NCI-H146 treated with DMSO at 0.1 percent for 48 hours (cell line): Measurements from ENCODE around the gene KDM4B.
"Not testable (repeated sequence)": the region's sequence is repeated elsewhere in the genome, so short reads cannot be mapped to it uniquely, and the experiment has no call there.

ENCODE experiments used
- DNase-seq: peaks from one replicate; lab custom pipeline; 2025; ENCODE audit not compliant: unreplicated experiment; lab: John Stamatoyannopoulos, UW

Gene KDM4B

DNA sequence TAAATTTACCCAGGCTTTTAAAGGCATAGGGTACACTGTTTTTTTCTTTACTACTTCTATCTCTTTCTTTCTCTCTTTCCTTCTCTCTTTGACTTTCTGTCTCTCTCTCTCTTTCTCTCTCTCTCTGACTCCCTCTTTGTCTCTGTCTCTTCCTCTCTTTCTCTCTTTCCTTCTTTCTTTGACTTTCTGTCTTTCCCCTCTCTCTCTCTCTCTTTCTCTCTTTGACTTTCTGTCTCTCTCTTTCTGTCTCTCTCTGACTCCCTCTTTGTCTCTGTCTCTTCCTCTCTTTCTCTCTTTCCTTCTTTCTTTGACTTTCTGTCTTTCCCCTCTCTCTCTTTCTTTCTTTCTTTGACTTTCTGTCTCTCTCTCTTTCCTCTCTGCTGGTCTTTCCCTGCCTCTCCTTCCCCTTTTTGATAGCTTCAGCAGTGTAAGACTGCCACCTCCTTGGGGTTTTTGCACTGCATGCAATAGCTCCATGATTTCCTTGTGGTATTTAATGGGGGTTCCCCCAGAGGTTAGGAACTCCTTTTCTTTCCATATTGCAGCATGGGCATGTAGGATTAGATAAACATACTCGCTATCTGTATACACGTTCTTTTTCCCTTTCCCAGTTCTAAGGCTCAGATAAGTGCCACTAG is 191.4 kb downstream of the KDM4B start:
- not testable (repeated sequence) for DNase-seq

GRCh38 chr19:5164845-5165696 is 196.2 kb downstream of the KDM4B start:
- not testable (repeated sequence) for DNase-seq

DNA sequence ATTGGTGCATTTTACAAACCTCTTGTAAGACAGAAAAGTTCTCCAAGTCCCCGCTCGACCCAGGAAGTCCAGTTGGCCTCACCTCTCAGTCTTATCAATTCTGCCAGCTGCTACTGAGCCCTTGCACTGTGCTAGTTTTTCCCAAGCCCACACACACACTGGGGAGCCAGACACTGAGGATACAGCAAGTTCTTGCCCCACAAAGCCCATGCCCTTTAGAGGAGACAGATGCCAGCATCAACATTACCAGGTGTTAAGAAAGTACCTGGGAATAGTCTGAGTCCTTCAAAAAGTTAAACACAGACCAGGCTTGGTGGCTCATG is 196.7 kb downstream of the KDM4B start:
- DNase-seq, result no peak

DNA sequence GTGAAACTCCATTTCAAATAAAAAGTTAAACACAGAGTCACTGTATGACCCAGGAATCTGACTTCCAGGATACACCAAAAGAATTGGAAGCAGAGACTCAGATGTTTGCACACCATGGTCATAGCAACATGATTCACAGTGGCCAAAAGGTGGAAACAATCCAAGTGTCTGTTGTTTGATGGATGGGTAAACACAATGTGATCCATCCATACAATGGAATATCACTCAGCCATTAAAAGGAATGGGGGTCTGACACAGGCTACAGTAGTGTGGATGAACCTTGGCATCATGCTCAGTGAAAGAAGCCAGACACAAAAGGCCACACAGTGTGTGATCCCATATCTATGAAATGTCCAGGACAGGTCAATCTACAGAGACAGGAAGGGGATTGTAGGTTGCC is 197.3 kb downstream of the KDM4B start:
- DNase-seq, result no peak

DNA sequence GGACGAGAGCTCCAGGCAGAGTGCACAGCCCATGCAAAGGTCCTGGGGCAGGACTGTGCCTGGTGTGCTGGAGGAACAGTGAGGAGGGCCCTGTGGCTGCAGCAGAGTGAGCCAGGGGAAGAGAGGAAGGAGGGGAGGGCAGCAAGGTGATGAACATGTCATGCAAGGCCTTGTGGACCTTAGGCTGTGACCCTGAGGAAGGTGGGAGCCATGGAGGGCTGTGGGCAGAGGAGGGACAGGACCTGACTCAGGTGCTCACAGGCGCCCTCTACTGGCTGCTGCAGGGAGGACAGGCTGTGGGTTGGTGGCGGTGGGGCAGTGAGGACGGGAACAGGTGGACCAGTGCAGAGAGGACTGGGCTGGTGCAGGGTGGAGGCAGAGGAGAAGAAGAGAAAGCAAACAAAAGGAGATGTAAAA is 201.4 kb downstream of the KDM4B start:
- no peak for DNase-seq

DNA sequence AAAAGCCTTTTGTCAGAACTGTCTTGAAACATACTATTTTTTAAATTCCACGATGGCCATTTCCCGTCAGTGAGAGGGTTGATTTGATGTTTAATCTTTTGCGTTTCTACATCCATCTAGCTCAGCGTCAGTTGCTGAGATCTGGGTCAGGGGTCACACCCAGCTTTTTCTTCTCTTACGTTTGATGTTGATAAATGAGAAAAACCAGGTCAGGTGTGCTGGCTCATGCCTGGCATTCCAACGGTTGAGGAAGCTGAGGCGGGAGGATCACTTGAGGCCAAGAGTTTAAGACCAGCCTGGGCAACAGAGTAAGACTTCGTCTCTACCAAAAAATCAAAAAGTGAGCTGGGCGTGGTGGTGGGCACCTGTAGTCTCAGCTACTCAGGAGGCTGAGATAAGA is 202.8 kb downstream of the KDM4B start:
- DNase-seq, result no peak

- DNase-seq, result no peak
Observed at GRCh38 chr19:5172859-5173630, 204.1 kb downstream of the KDM4B start.

GRCh38 chr19:5173993-5174392 is 205.1 kb downstream of the KDM4B start:
- no peak for DNase-seq

DNA sequence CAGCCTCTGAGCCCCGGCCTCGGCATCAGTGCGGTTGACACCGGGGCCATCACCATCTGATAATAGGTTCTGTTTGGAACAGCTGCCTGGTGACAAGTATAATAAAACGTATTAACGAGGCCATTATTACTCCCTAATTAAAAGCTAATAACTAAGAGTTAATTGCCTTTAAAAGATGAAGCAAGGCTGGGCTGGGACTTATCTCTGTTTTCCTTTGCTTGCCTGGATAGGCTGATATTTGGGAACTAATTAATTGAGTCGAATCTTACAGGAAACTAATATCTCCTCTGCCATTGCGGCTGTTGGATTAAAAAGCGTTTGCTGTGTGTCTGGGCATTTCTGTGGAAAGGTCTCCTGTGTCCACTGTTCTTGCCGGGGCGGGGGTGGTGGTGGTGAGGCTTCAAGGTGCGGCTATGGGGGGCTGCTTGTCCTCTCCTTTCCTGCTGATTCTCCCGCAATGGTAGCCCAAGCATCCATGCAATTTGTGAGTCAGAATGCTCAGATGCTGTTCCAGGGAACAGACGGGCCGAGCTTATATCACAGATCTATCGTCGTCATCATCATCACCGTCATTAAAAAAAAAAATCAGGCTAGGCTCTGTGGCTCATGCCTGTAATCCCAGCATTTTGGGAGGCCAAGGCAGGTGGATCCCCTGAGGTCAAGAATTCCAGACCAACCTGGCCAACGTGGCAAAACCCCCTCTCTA is 209.0 kb downstream of the KDM4B start:
- DNase-seq, result no peak

- DNase-seq, result no peak
Observed at GRCh38 chr19:5178841-5179240, 209.9 kb downstream of the KDM4B start.

GRCh38 chr19:5179256-5179655 is 210.3 kb downstream of the KDM4B start:
- DNase-seq, result no peak

DNA sequence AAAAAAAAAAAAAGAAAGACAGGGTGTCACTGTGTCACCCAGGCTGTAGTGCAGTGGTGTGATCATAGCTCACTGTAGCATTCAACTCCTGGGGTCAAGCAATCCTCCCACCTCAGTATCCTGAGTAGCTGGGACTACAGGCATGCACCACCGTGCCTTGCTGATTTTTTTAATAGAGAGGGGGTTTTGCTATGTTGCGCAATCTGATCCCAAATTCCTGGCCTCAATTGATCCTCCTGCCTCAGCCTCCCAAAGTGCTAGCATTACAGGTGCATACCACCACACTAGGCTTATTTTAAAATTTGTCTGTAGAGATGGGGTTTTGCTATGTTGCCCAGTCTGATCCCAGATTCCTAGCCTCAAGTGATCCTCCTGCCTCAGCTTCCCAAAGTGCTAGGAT is 212.4 kb downstream of the KDM4B start:
- no peak for DNase-seq

DNA sequence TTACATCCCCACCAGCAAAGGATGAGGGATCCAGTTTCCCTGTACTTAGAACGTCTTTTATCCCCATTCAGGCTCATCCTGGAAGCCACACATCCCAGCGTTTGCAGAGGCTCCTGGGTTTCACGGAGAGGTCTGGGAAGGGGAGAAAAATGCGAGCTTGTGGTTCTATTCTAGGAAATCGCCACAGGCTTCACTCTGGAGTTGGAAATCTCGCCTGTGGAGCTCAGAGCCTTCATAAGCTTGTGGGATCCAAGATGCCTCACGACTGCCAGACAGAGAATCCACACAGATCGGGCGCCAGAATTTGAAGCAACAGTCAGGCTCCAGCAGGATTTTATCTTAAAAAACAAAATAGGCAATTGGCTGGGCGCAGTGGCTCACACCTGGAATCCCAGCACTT is 213.8 kb downstream of the KDM4B start:
- no peak for DNase-seq

GRCh38 chr19:5183616-5184015 is 214.7 kb downstream of the KDM4B start:
- no peak for DNase-seq

DNA sequence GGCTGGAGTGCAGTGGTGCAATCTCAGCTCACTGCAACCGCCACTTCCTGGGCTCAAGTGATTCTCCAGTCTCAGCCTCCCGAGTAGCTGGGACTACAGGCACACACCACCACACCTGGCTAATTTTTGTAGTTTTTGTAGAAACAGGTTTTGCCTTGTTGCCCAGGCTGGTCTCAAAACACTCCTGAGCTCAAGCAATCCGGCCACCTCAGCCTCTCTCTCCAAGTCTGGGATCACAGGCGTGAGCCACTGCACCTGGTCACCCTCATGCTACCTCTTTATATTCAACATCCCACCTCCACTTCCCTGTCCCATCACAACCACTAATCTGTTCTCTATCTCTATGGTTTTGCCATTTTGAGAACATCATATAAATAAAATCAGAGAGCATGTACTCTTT is 216.0 kb downstream of the KDM4B start:
- no peak for DNase-seq

DNA sequence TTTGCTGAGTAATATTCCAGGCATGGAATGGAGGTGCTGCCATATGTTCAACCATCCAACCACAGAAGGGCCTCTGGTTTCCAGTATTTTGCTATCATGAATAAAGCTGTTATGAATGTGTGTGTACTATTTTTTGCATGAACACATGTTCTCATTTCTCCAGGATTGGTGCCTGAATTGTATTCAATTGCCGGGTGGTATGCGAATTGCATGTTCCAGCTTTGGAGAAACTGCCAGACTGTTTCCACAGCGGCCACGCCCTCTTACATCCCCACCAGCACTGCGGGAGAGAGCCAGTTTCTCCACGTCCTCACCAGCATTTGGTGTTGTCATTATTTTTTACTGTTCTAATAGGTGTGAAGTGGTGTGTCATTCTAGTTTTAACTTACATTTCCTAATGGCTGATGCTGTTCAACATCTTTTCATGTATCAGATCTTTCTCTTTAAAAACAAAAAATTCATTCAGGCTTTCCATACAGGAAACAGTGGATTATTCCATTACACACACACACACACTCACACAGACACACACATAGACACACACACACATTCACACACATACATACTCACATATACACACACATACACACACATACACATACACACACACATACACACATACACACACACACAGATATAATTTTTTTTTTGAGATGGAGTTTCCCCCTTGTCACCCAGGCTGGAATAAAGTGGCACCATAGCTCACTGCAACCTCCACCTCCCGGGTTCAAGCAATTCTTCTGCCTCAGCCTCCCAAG is 217.6 kb downstream of the KDM4B start:
- DNase-seq, result no peak

DNA sequence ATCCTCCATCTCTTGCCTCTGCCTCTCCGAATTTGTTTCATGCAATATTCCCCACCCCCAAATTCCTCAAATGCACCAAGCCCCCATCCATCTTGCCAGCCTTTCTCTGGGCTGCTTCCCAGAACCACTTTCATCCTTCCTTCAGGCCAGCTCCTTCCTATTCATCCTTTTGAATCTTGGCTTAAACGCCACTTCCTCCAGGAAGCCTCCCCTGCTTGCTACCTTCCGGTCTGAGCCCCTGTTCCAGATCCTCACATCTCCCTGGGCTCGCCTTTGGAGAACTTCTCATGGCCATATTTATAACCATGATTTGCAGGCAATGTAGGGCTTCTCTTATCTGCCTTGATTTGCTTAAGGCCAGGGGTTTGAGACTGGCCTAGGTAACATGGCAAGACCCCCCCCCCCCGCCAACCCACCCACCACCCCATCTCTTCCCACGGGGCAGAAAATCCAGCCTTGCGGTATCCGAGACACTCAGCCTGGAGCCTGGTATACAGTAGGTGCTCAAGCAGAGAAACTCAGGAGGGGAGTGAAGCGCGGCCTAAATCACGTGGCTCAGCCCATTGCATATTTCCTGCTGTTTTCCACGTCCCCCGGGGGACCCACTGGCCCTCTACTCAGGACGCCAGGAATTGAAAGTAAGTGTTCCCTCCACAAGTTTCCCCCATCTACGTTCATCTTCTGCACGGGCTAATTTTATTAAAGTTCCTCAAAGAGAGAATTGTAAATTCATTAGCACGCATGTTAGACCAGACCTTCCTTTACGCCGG is 219.8 kb downstream of the KDM4B start:
- no peak for DNase-seq

- no peak for DNase-seq
Observed at GRCh38 chr19:5189318-5189607, 220.3 kb downstream of the KDM4B start.

DNA sequence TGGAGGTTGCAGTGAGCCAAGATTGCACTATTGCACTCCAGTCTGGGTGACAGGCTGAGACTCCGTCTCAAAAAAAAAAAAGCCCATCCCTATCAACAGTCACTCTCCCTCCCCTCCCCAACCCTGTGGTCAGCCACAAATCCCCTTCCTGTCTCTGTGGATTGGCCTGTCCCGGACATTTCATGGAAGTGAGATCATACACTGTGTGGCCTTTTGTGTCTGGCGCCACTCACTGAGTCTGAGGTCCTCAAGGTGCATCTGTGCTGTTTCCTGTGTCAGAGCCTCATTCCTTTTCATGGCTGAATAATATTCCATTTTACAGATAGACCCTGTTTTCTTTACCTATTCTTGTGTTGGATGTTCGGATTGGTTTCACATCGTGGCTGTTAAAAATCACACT is 222.2 kb downstream of the KDM4B start:
- no peak for DNase-seq

DNA sequence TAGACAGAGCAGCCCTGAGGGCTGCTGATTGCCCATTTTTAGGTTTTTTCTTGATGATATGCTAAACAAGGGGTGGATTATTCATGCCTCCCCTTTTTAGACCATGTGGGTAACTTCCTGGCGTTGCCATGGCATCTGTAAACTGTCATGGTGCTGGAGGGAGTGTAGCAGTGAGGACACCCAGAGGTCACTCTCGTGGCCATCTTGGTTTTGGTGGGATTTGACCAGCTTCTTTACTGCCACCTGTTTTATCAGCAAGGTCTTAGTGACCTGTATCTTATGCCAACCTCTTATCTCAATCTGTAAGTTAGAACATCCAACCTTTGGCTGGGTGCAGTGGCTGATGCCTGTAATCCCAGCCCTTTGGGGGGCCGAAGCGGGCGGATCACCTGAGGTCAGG is 223.7 kb downstream of the KDM4B start:
- DNase-seq, result no peak
